IMR-90 (cell line): ENCODE data around the gene HTR3C. TPM values are rescaled to one million over a fixed set of nuclear protein-coding genes. Genes with fewer than 3 reads are reported as not detected.

ENCODE experiments used
- microRNA-seq, 2 experiments: library from miRNA; stranded (forward) in 1 of 2; unstranded in 1 of 2; fragments of 10-50 nt in 1 of 2; fragments of <30 nt in 1 of 2; gene quantifications in 1 of 2; microRNA quantifications in 1 of 2; one replicate each; pipeline versions ENCODE3 to v1.1.0; 2013 to 2020; ENCODE audit not compliant: insufficient read depth in 1 of 2, insufficient read length in 1 of 2, unreplicated experiment in 1 of 2
- polyA plus RNA-seq, 3 experiments: library from polyadenylated mRNA; depleted of rRNA; stranded (reverse); fragments of >200 nt; gene quantifications; 2 replicates each; pipeline ENCODE4 v1.2.3, GENCODE V29; 2012; ENCODE audit warnings: low replicate concordance in 1 of 3
- small RNA-seq, 5 experiments: library from RNA; depleted of rRNA; stranded (forward); fragments of <200 nt; gene quantifications; one replicate each; pipeline ENCODE3, GENCODE V24; 2012
- total RNA-seq: library from RNA; depleted of rRNA; stranded (reverse); fragments of >200 nt; gene quantifications from 2 replicates; pipeline ENCODE4 v1.2.3, GENCODE V29; 2012; rRNA removed

The HTR3C gene
- total and polyA plus RNA-seq, 2 of the 4 experiments (the other 2 are of a cell fraction), result not detected

Small RNA genes lying within 50 kb of the gene (microRNA-seq; reads per million reads assigned to microRNA genes)
- gene RF00019 (ENCODE audit: insufficient read depth, insufficient read length), result not detected

Small RNA genes lying within 50 kb of the gene (small RNA-seq; reads per million reads assigned to genes)
- gene RF00019, result 0 reads per million in 5 experiments

Other genes with a start within 250 kb of the HTR3C start
- gene MAP6D1, start 227.5 kb upstream of the HTR3C start, total RNA-seq, result 1.9 and 2.7 TPM in 2 replicates
- 5.2 and 6.6 TPM in 2 replicates for gene MAP6D1, start 227.5 kb upstream of the HTR3C start, polyA plus RNA-seq (2012; rRNA removed)
- gene PARL, start 168.2 kb upstream of the HTR3C start, total RNA-seq, result 35.5 and 44.2 TPM in 2 replicates
- gene PARL, start 168.2 kb upstream of the HTR3C start, polyA plus RNA-seq (2012; rRNA removed), result 35.3 and 42.6 TPM in 2 replicates
- gene ABCC5, start 35.2 kb upstream of the HTR3C start, total RNA-seq, result 8.4 and 9.2 TPM in 2 replicates
- gene ABCC5, start 35.2 kb upstream of the HTR3C start, polyA plus RNA-seq (2012; rRNA removed), result 16.2 and 17.7 TPM in 2 replicates
- not detected in 2 replicates for gene HTR3D, start 21.3 kb upstream of the HTR3C start, total RNA-seq
- not detected in 2 replicates for gene HTR3D, start 21.3 kb upstream of the HTR3C start, polyA plus RNA-seq (2012; rRNA removed)
- not detected in 2 replicates for gene HTR3E, start 44.0 kb downstream of the HTR3C start, total RNA-seq
- gene HTR3E, start 44.0 kb downstream of the HTR3C start, polyA plus RNA-seq (2012; rRNA removed), result not detected in 2 replicates
- 32.5 and 37.6 TPM in 2 replicates for gene EIF2B5, start 82.3 kb downstream of the HTR3C start, total RNA-seq
- 29.5 and 31.7 TPM in 2 replicates for gene EIF2B5, start 82.3 kb downstream of the HTR3C start, polyA plus RNA-seq (2012; rRNA removed)
- gene DVL3, start 102.3 kb downstream of the HTR3C start, total RNA-seq, result 23.3 and 24.2 TPM in 2 replicates
- gene DVL3, start 102.3 kb downstream of the HTR3C start, polyA plus RNA-seq (2012; rRNA removed), result 40.4 and 41.2 TPM in 2 replicates
- gene AP2M1, start 121.8 kb downstream of the HTR3C start, total RNA-seq, result 855 and 876 TPM in 2 replicates
- 1,065 and 1,068 TPM in 2 replicates for gene AP2M1, start 121.8 kb downstream of the HTR3C start, polyA plus RNA-seq (2012; rRNA removed)
- gene ABCF3, start 133.2 kb downstream of the HTR3C start, total RNA-seq, result 35.0 and 36.9 TPM in 2 replicates
- 58.3 and 59.2 TPM in 2 replicates for gene ABCF3, start 133.2 kb downstream of the HTR3C start, polyA plus RNA-seq (2012; rRNA removed)
- gene VWA5B2, start 176.5 kb downstream of the HTR3C start, total RNA-seq, result not detected in 2 replicates
- gene VWA5B2, start 176.5 kb downstream of the HTR3C start, polyA plus RNA-seq (2012; rRNA removed), result not detected in 2 replicates
- 19.2 and 19.5 TPM in 2 replicates for gene ALG3, start 195.9 kb downstream of the HTR3C start, total RNA-seq
- 52.6 and 55.5 TPM in 2 replicates for gene ALG3, start 195.9 kb downstream of the HTR3C start, polyA plus RNA-seq (2012; rRNA removed)
- 2.8 and 2.9 TPM in 2 replicates for gene EEF1AKMT4, start 196.6 kb downstream of the HTR3C start, total RNA-seq
- 3.6 and 5.3 TPM in 2 replicates for gene EEF1AKMT4, start 196.6 kb downstream of the HTR3C start, polyA plus RNA-seq (2012; rRNA removed)
- not detected in 2 replicates for gene CAMK2N2, start 208.5 kb downstream of the HTR3C start, total RNA-seq
- 0.29 and 0.34 TPM in 2 replicates for gene CAMK2N2, start 208.5 kb downstream of the HTR3C start, polyA plus RNA-seq (2012; rRNA removed)
- gene ECE2, start 223.0 kb downstream of the HTR3C start, total RNA-seq, result not detected in 2 replicates
- not detected in 2 replicates for gene ECE2, start 223.0 kb downstream of the HTR3C start, polyA plus RNA-seq (2012; rRNA removed)
- 697 and 872 TPM in 2 replicates for gene PSMD2, start 246.2 kb downstream of the HTR3C start, total RNA-seq
- 474 and 514 TPM in 2 replicates for gene PSMD2, start 246.2 kb downstream of the HTR3C start, polyA plus RNA-seq (2012; rRNA removed)